ENCODE results near the gene MCMBP.
"Not testable (repeated sequence)": the region's sequence is repeated elsewhere in the genome, so short reads cannot be mapped to it uniquely, and the experiment has no call there.

Gene MCMBP

GRCh38 chr10:119878524-119878923 is 5.9 kb upstream of the MCMBP start:
- DNase-seq (ENCODE audit: low spot score): no peak

- DNase-seq (ENCODE audit: low spot score): peak; percentile 38
These were observed 428 bp upstream of the MCMBP start for GRCh38 chr10:119872860-119873681.

- no peak for DNase-seq (ENCODE audit: low spot score)
These were observed 598 bp downstream of the MCMBP start for GRCh38 chr10:119871881-119872609.

- not testable (repeated sequence) for DNase-seq (ENCODE audit: low spot score)
These were observed 3.2 kb downstream of the MCMBP start for GRCh38 chr10:119869398-119869797.

- no peak for DNase-seq (ENCODE audit: low spot score)
These were observed 5.3 kb downstream of the MCMBP start for GRCh38 chr10:119867317-119867716.

GRCh38 chr10:119865699-119866240 is 6.9 kb downstream of the MCMBP start:
- no peak for DNase-seq (ENCODE audit: low spot score)

GRCh38 chr10:119863951-119864565 is 8.6 kb downstream of the MCMBP start:
- no peak for DNase-seq (ENCODE audit: low spot score)

- no peak for DNase-seq (ENCODE audit: low spot score)
These were observed 10.1 kb downstream of the MCMBP start for GRCh38 chr10:119862524-119862923.

- no peak for DNase-seq (ENCODE audit: low spot score)
These were observed 11.6 kb downstream of the MCMBP start for GRCh38 chr10:119860866-119861607.

GRCh38 chr10:119859420-119860258 is 13.0 kb downstream of the MCMBP start:
- no peak for DNase-seq (ENCODE audit: low spot score)

GRCh38 chr10:119858063-119858462 is 14.6 kb downstream of the MCMBP start:
- DNase-seq (ENCODE audit: low spot score): no peak

GRCh38 chr10:119853574-119853973 is 19.1 kb downstream of the MCMBP start:
- DNase-seq (ENCODE audit: low spot score): no peak

- no peak for DNase-seq (ENCODE audit: low spot score)
These were observed 19.8 kb downstream of the MCMBP start for GRCh38 chr10:119852822-119853221.

- no peak for DNase-seq (ENCODE audit: low spot score)
These were observed 20.4 kb downstream of the MCMBP start for GRCh38 chr10:119852277-119852676.

- DNase-seq (ENCODE audit: low spot score): no peak
These were observed 22.7 kb downstream of the MCMBP start for GRCh38 chr10:119849944-119850343.

- DNase-seq (ENCODE audit: low spot score): no peak
These were observed 23.4 kb downstream of the MCMBP start for GRCh38 chr10:119849031-119849789.

GRCh38 chr10:119845656-119846055 is 27.0 kb downstream of the MCMBP start:
- no peak for DNase-seq (ENCODE audit: low spot score)

GRCh38 chr10:119834188-119834587 is 38.5 kb downstream of the MCMBP start:
- no peak for DNase-seq (ENCODE audit: low spot score)

- DNase-seq (ENCODE audit: low spot score): no peak
These were observed 39.7 kb downstream of the MCMBP start for GRCh38 chr10:119832951-119833350.

- DNase-seq (ENCODE audit: low spot score): peak; percentile 70
These were observed 41.0 kb downstream of the MCMBP start for GRCh38 chr10:119831656-119832055.

Measured in COLO829 (cell line).